Activated CD8-positive, alpha-beta T cell treated with anti-CD3 and anti-CD28 coated beads for 36 hours (primary cell): ENCODE results near the gene SPACA4. TPM values are rescaled to one million over a fixed set of nuclear protein-coding genes. Genes with fewer than 3 reads are reported as not detected.

Experiments used
- ATAC-seq: fragments of 200-7000 bp; cut with Tn5 transposase; one replicate; pipeline ENCODE4 v1.10.0; 2021; ENCODE audit warnings: mild to moderate bottlenecking, moderate library complexity
- CTCF ChIA-PET: fragments of 350-600 bp; sonication (Branson Sonifier 250); formaldehyde crosslinking; loops from one replicate; lab custom pipeline; 2021; ENCODE audit warnings: antibody characterized with exemption; lab: Charles Lee
- POLR2A ChIA-PET: fragments of 350-600 bp; sonication (Branson Sonifier 250); formaldehyde crosslinking; loops from one replicate; lab custom pipeline; 2021; ENCODE audit warnings: antibody characterized with exemption; lab: Charles Lee
- DNase-seq: peaks from one replicate; pipeline ENCODE4 v3.0.0-alpha.2; 2020
- H3K27ac Mint-ChIP-seq: one replicate; pipeline ENCODE4 v1.8.0; 2021; ENCODE audit warnings: mild to moderate bottlenecking, mixed read lengths
- H3K27me3 Mint-ChIP-seq: one replicate; pipeline ENCODE4 v1.8.0; 2021; ENCODE audit warnings: mixed read lengths
- H3K36me3 Mint-ChIP-seq: one replicate; pipeline ENCODE4 v1.8.0; 2021; ENCODE audit warnings: low read depth, mixed read lengths
- H3K4me1 Mint-ChIP-seq: one replicate; pipeline ENCODE4 v1.8.0; 2021; ENCODE audit warnings: low read depth, mixed read lengths
- H3K4me3 Mint-ChIP-seq: one replicate; pipeline ENCODE4 v1.8.0; 2021; ENCODE audit warnings: mild to moderate bottlenecking, moderate library complexity, mixed read lengths
- H3K9me3 Mint-ChIP-seq: one replicate; pipeline ENCODE4 v1.8.0; 2021; ENCODE audit warnings: mixed read lengths
- CTCF ChIP-seq: fragments of 200-600 bp; IDR thresholded peaks from one replicate; pipeline ENCODE4 v1.8.0; 2022; ENCODE audit warnings: antibody characterized with exemption, mild to moderate bottlenecking
- intact Hi-C: fragments of 100-400 bp; cut with micrococcal nuclease; formaldehyde crosslinking; loops from one replicate; pipeline ENCODE4 v1.10.0; 2022
- total RNA-seq, 2 experiments: library from RNA; stranded (reverse); gene quantifications; one replicate each; pipeline ENCODE4 v1.2.3, GENCODE V29; 2021

SPACA4 gene
- total RNA-seq, 2 experiments from 2014 or later: not detected

GRCh38 chr19:48561412-48561811, 45.1 kb upstream of the SPACA4 start:
- CTCF ChIA-PET: interaction anchor here (2.0 kb wide), 1 partner anchor 23 kb away, joined by 7 read pairs; no protein-coding TSS in a partner anchor

GRCh38 chr19:48565090-48565489, 41.5 kb upstream of the SPACA4 start:
- no peak overlapping the region for H3K4me3 Mint-ChIP-seq
- peaks cover under 1% of the 10 kb centered on the region for H3K27me3 Mint-ChIP-seq
- intact Hi-C loops: no loop called here
- H3K27ac Mint-ChIP-seq: no peak overlapping the region
- CTCF ChIA-PET: interaction anchor here (1.8 kb wide), 1 partner anchor 75 kb away, joined by 7 read pairs; no protein-coding TSS in a partner anchor
- DNase-seq (no peak), ATAC-seq (no peak)
- POLR2A ChIA-PET: no interaction called here
- H3K9me3 Mint-ChIP-seq: no peaks in the 10 kb centered on the region
- no peaks in the 10 kb centered on the region for H3K36me3 Mint-ChIP-seq
- no peaks in the 10 kb centered on the region for H3K4me1 Mint-ChIP-seq
- TF ChIP-seq CTCF: no peak

More at GRCh38 chr19:48561412-48561811, 45.1 kb upstream of the SPACA4 start:
- intact Hi-C loops: no loop called here
- POLR2A ChIA-PET: no interaction called here
- Mint-ChIP-seq H3K36me3 (no peaks in the 10 kb centered on the region), H3K27me3 (peaks cover 5% of the 10 kb centered on the region), H3K27ac (no peak overlapping the region), H3K4me3 (no peak overlapping the region), H3K4me1 (no peaks in the 10 kb centered on the region), H3K9me3 (no peaks in the 10 kb centered on the region)
- no peak for ATAC-seq
- TF ChIP-seq CTCF: no peak
- no peak for DNase-seq

DNA sequence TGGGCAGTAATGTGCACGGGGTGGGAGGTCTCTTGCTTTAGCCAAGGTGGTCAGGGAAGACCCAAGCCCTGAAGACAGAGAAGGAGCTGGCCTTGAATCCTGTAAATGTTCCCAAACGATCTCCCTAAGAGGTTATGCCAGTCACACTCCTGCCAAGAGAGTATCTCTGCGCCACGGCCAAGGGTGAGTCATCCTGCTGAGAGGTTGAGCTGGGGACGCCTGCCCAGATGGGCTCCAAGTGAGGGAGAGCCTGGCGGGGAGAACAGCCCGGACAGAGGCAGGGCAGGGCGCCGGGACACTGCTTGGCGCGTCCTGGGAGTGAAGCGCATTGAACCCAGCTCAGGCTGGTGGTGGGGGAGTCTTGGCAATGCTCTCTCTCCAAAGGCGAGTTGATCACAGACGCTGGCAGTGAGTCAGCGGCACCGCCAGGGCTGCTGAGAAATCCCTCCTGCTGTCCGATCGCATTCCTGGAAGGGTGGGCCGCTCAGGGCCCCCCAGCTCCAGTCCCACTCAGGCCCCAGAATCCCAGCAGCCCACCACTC, 38.1 kb upstream of the SPACA4 start:
- intact Hi-C loops: no loop called here
- TF ChIP-seq CTCF: no peak
- DNase-seq (no peak), ATAC-seq (no peak)
- Mint-ChIP-seq H3K4me3 (no peak overlapping the region), H3K27ac (no peak overlapping the region), H3K27me3 (no peaks in the 10 kb centered on the region), H3K4me1 (no peaks in the 10 kb centered on the region), H3K36me3 (no peaks in the 10 kb centered on the region), H3K9me3 (no peaks in the 10 kb centered on the region)
- POLR2A ChIA-PET: interaction anchor here (1.5 kb wide), 1 partner anchor 49 kb away, joined by 3 read pairs; no protein-coding TSS in a partner anchor
- CTCF ChIA-PET: interaction anchor here (0.7 to 1.1 kb wide), 4 partner anchors 16 to 277 kb away, joined by 3 to 4 read pairs (median 3); no protein-coding TSS in a partner anchor

GRCh38 chr19:48569814-48570213, 36.7 kb upstream of the SPACA4 start:
- ChIA-PET CTCF (interaction anchor here (0.7 kb wide), 1 partner anchor 16 kb away, joined by 3 read pairs; no protein-coding TSS in a partner anchor), POLR2A (no interaction called here)
- Mint-ChIP-seq H3K4me1 (no peaks in the 10 kb centered on the region), H3K36me3 (no peaks in the 10 kb centered on the region), H3K27me3 (no peaks in the 10 kb centered on the region), H3K9me3 (no peaks in the 10 kb centered on the region), H3K4me3 (no peak overlapping the region), H3K27ac (no peak overlapping the region)
- ATAC-seq (no peak), DNase-seq (no peak)
- intact Hi-C loops: no loop called here
- TF ChIP-seq CTCF: no peak

GRCh38 chr19:48571378-48572162, 35.0 kb upstream of the SPACA4 start:
- Mint-ChIP-seq H3K4me1 (no peaks in the 10 kb centered on the region), H3K27me3 (no peaks in the 10 kb centered on the region), H3K4me3 (no peak overlapping the region), H3K9me3 (no peaks in the 10 kb centered on the region), H3K36me3 (no peaks in the 10 kb centered on the region), H3K27ac (no peak overlapping the region)
- ATAC-seq: no peak
- no peak for TF ChIP-seq CTCF
- no peak for DNase-seq
- ChIA-PET POLR2A (interaction anchor here (0.6 kb wide), 2 partner anchors 45 to 65 kb away, joined by 3 read pairs; no protein-coding TSS in a partner anchor), CTCF (interaction anchor here (0.6 to 1.5 kb wide), 3 partner anchors 13 to 82 kb away, joined by 3 read pairs; no protein-coding TSS in a partner anchor)
- intact Hi-C loops: no loop called here
